HepG2 (cell line): ENCODE measurements around the gene ABCC1. TPM values are rescaled to one million over a fixed set of nuclear protein-coding genes. Genes with fewer than 3 reads are reported as not detected.

Experiments used
- ATAC-seq: fragments of 200-7000 bp; cut with Tn5 transposase; 3 replicates; pipeline ENCODE4 v1.9.1; 2020; ENCODE audit warnings: mild to moderate bottlenecking, moderate library complexity
- BruUV-seq: library from RNA; stranded (reverse); fragments of 400-500 nt; replicated peaks from 2 replicates; lab custom pipeline; 2021; lab: Mats Ljungman, UMichigan
- CTCF ChIA-PET: fragments of 300-600 bp; formaldehyde crosslinking; extraction: SDS; loops from one replicate; lab custom pipeline; 2021; ENCODE audit warnings: low total read pairs, inconsistent platforms, low intra/inter-chr PET ratio; lab: Yijun Ruan, JAX
- POLR2A ChIA-PET: fragments of 350-600 bp; sonication (Branson Sonifier 250); formaldehyde crosslinking; loops from one replicate; lab custom pipeline; 2020; ENCODE audit warnings: antibody characterized with exemption, inconsistent platforms; lab: Yijun Ruan, JAX
- DNase-seq: peaks from one replicate; pipeline ENCODE4 v3.0.0-alpha.2; 2015; ENCODE audit warnings: low spot score
- FAIRE-seq: peaks from 3 replicates; lab custom pipeline; 2011; peaks lifted over from hg19 to GRCh38; lab: Jason Lieb, UNC
- H2AFZ ChIP-seq: one replicate; pipeline ENCODE4 v1.6.1; 2011; ENCODE audit warnings: low read length, inconsistent platforms
- H3K27ac ChIP-seq: fragments of 300-600 bp; 3 replicates; pipeline ENCODE4 v1.8.0; 2011; ENCODE audit warnings: mixed run types, mild to moderate bottlenecking, mixed read lengths, low read length, inconsistent platforms; ENCODE audit not compliant: insufficient read depth; ENCODE audit errors: extremely low read length
- H3K27me3 ChIP-seq, 2 experiments: fragments of 200-600 bp in 1 of 2; 2 replicates in 1 of 2; 3 replicates in 1 of 2; pipeline versions ENCODE4 v1.6.0 to v1.8.0; 2011; ENCODE audit warnings: low read length in 2 of 2, mild to moderate bottlenecking in 2 of 2, moderate library complexity in 2 of 2, inconsistent platforms in 1 of 2; ENCODE audit not compliant: insufficient read depth in 2 of 2, control insufficient read depth in 1 of 2
- H3K36me3 ChIP-seq, 2 experiments: fragments of 200-600 bp in 1 of 2; replicated peaks in 1 of 2; 2 replicates in 1 of 2; 3 replicates in 1 of 2; pipeline versions ENCODE4 v1.5.1 to v1.8.0; 2011; ENCODE audit warnings: low read length in 2 of 2, inconsistent platforms in 1 of 2; ENCODE audit not compliant: insufficient read depth in 2 of 2, control insufficient read depth in 1 of 2
- H3K4me1 ChIP-seq: 2 replicates; pipeline ENCODE4 v1.5.1; 2012; ENCODE audit warnings: low read length, inconsistent platforms; ENCODE audit not compliant: insufficient read depth
- H3K4me2 ChIP-seq: 2 replicates; pipeline ENCODE4 v1.6.0; 2011; ENCODE audit warnings: low read depth, low read length, inconsistent platforms
- H3K4me3 ChIP-seq, 3 experiments: fragments of 200-600 bp in 1 of 3; sonication (generic), shearing (Covaris generic) in 1 of 3; replicated peaks in 1 of 3; 2 replicates each; pipeline ENCODE4 v1.5.1; 2011 to 2016; ENCODE audit warnings: low read length in 3 of 3, inconsistent platforms in 2 of 3, low read depth in 2 of 3, mild to moderate bottlenecking in 2 of 3, control low read depth in 1 of 3, mixed read lengths in 1 of 3; ENCODE audit not compliant: insufficient read depth in 1 of 3
- H3K79me2 ChIP-seq: one replicate; pipeline ENCODE4 v1.6.1; 2011; ENCODE audit warnings: low read length, inconsistent platforms; ENCODE audit not compliant: insufficient read depth
- H3K9ac ChIP-seq: 2 replicates; pipeline ENCODE4 v1.6.0; 2011; ENCODE audit warnings: mild to moderate bottlenecking, low read depth, low read length, inconsistent platforms; ENCODE audit not compliant: insufficient read depth
- H3K9me3 ChIP-seq: 2 replicates; pipeline ENCODE4 v1.5.1; 2012; ENCODE audit warnings: mild to moderate bottlenecking, low read length
- H4K20me1 ChIP-seq: 2 replicates; pipeline ENCODE4 v1.6.0; 2011; ENCODE audit warnings: inconsistent platforms, mild to moderate bottlenecking, low read length, moderate library complexity; ENCODE audit not compliant: insufficient read depth
- ADNP ChIP-seq: sonication (generic); formaldehyde crosslinking; IDR thresholded peaks from 2 replicates; pipeline ENCODE4 v1.4.0; 2020; ENCODE audit warnings: missing genetic modification reagents
- ELF4 ChIP-seq: sonication (generic); formaldehyde crosslinking; IDR thresholded peaks from 2 replicates; pipeline ENCODE4 v1.5.0; 2020; ENCODE audit warnings: missing genetic modification reagents, mild to moderate bottlenecking, moderate library complexity, borderline replicate concordance
- GATAD1 ChIP-seq: IDR thresholded peaks from 2 replicates; pipeline ENCODE4 v1.6.1; 2016; ENCODE audit warnings: missing genetic modification reagents, missing compliant biosample characterization
- IRX3 ChIP-seq: sonication (generic); formaldehyde crosslinking; IDR thresholded peaks from 2 replicates; pipeline ENCODE4 v1.8.1; 2023; ENCODE audit warnings: mild to moderate bottlenecking, low read depth, missing genetic modification reagents, borderline replicate concordance
- MAFG ChIP-seq: sonication (generic); formaldehyde crosslinking; IDR thresholded peaks from 2 replicates; pipeline ENCODE4 v1.5.1; 2020; ENCODE audit warnings: mild to moderate bottlenecking, missing genetic modification reagents
- PHF21A ChIP-seq: sonication (generic); formaldehyde crosslinking; IDR thresholded peaks from 2 replicates; pipeline ENCODE4 v1.5.0; 2020; ENCODE audit warnings: mild to moderate bottlenecking, missing genetic modification reagents
- POGZ ChIP-seq: sonication (generic); formaldehyde crosslinking; IDR thresholded peaks from 2 replicates; pipeline ENCODE4 v1.4.0; 2020; ENCODE audit warnings: mild to moderate bottlenecking, missing genetic modification reagents
- POLR2G ChIP-seq: fragments of 200-400 bp; formaldehyde crosslinking; IDR thresholded peaks from 2 replicates; pipeline ENCODE4 v1.6.1; 2018; ENCODE audit warnings: mild to moderate bottlenecking, low read depth, low read length, moderate library complexity
- RCOR2 ChIP-seq: IDR thresholded peaks from 2 replicates; pipeline ENCODE4 v1.6.1; 2016; ENCODE audit warnings: missing biosample characterization, missing genetic modification reagents
- RXRA ChIP-seq: sonication (generic); formaldehyde crosslinking; IDR thresholded peaks from 2 replicates; pipeline ENCODE4 v1.5.1; 2020; ENCODE audit warnings: missing genetic modification reagents
- TBX2 ChIP-seq: sonication (generic); formaldehyde crosslinking; IDR thresholded peaks from 2 replicates; pipeline ENCODE4 v1.5.0; 2020; ENCODE audit warnings: missing genetic modification reagents, mild to moderate bottlenecking, borderline replicate concordance
- TOE1 ChIP-seq: sonication (generic); formaldehyde crosslinking; IDR thresholded peaks from 2 replicates; pipeline ENCODE4 v1.4.0; 2020; ENCODE audit warnings: mild to moderate bottlenecking, missing genetic modification reagents
- XRCC5 ChIP-seq: fragments of 200-400 bp; formaldehyde crosslinking; optimal IDR thresholded peaks from 2 replicates; pipeline ENCODE3; 2017; ENCODE audit warnings: mild to moderate bottlenecking, low read length
- ZFX ChIP-seq: sonication (generic); formaldehyde crosslinking; IDR thresholded peaks from 2 replicates; pipeline ENCODE4 v1.4.0; 2020; ENCODE audit warnings: mild to moderate bottlenecking, low read depth, missing genetic modification reagents, moderate library complexity
- ZKSCAN5 ChIP-seq: sonication (generic); formaldehyde crosslinking; IDR thresholded peaks from 2 replicates; pipeline ENCODE4 v1.5.1; 2020; ENCODE audit warnings: mild to moderate bottlenecking, missing genetic modification reagents
- ZMYM3 ChIP-seq: sonication (generic); formaldehyde crosslinking; IDR thresholded peaks from 2 replicates; pipeline ENCODE4 v1.5.1; 2020; ENCODE audit warnings: mild to moderate bottlenecking, missing genetic modification reagents
- ZNF264 ChIP-seq: sonication (generic); formaldehyde crosslinking; IDR thresholded peaks from 2 replicates; pipeline ENCODE4 v1.4.0; 2020; ENCODE audit warnings: missing genetic modification reagents
- ZNF337 ChIP-seq: sonication (generic); formaldehyde crosslinking; IDR thresholded peaks from 2 replicates; pipeline ENCODE4 v1.5.1; 2020; ENCODE audit warnings: missing genetic modification reagents, low read depth, mild to moderate bottlenecking, borderline replicate concordance
- ZNF562 ChIP-seq: sonication (generic); formaldehyde crosslinking; IDR thresholded peaks from 2 replicates; pipeline ENCODE4 v1.8.0; 2022; ENCODE audit warnings: missing genetic modification reagents, borderline replicate concordance
- ZNF672 ChIP-seq: sonication (generic); formaldehyde crosslinking; IDR thresholded peaks from 2 replicates; pipeline ENCODE4 v1.8.1; 2022; ENCODE audit warnings: missing genetic modification reagents
- ZNF75D ChIP-seq: sonication (generic); formaldehyde crosslinking; IDR thresholded peaks from 2 replicates; pipeline ENCODE4 v1.8.1; 2023; ENCODE audit warnings: missing genetic modification reagents, mild to moderate bottlenecking, borderline replicate concordance
- WGBS: methylation state at CpG from one replicate; pipeline ENCODE4 v1.1.6; 2017; ENCODE audit warnings: low lambda C conversion rate; 5-methylcytosine and 5-hydroxymethylcytosine counted together
- in situ Hi-C: cut with HindIII; loops from 2 replicates; pipeline ENCODE4 v1.10.0; 2017; ENCODE audit warnings: low pct_unique_long_range_greater_than_20kb; ENCODE audit not compliant: extremely low pct_ligation_motif_present
- intact Hi-C: fragments of 100-400 bp; cut with micrococcal nuclease; formaldehyde crosslinking; loops from one replicate; pipeline ENCODE4 v1.10.0; 2022; ENCODE audit not compliant: unreplicated experiment
- polyA plus RNA-seq, 8 experiments: library from polyadenylated mRNA; depleted of rRNA in 3 of 8; stranded (reverse) in 7 of 8; unstranded in 1 of 8; fragments of >200 nt; fragmentation: Illumina TruSeq in 4 of 8; extraction: Trizol in 4 of 8; gene quantifications; 2 replicates each; pipeline versions ENCODE4 v1.2.1 to v1.2.3, GENCODE V29; 2011 to 2016; ENCODE audit warnings: low read depth in 4 of 8, missing spikeins in 1 of 8, mixed read lengths in 1 of 8; ENCODE audit not compliant: insufficient read depth in 1 of 8
- total RNA-seq, 5 experiments: library from RNA; depleted of rRNA; stranded (reverse); fragments of >200 nt; fragmentation: Illumina TruSeq; extraction: Trizol; gene quantifications; 2 replicates each; pipeline ENCODE4 v1.2.3, GENCODE V29; 2016; ENCODE audit warnings: low read depth in 1 of 5
- TF ChIP-seq, protein P1 (sequence below): sonication (generic); formaldehyde crosslinking; IDR thresholded peaks from 2 replicates; pipeline ENCODE4 v1.4.0; 2020; ENCODE audit warnings: missing genetic modification reagents, mild to moderate bottlenecking, borderline replicate concordance

The ABCC1 gene
- total and polyA plus RNA-seq, 2 of the 13 experiments (the other 11 are each of a cell fraction or from before 2014, with no cell fraction given), result 13.0 to 30.6 TPM

DNA sequence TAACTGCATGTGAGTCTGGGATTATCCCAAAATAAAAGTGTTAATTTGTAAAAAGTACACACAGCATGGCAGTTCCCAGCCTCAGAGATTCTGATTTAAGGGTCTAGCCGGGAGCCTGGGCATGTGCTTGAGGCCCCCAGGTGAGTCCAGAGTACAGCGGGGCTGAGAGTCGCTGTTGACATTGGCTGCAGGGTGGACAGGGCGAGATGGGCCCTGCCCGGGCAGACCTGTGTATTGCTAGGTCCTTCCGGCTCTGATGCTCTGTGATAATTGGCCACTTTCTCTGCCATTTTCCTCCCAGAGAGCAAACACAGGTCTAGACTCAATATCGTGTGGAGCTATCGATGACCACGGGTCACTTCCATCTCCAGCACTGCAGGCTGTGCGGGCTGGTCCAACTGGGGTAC lies 200.3 kb downstream of the ABCC1 start:
- intact Hi-C loops (no loop called here), in situ Hi-C loops (no loop called here)
- no peak overlapping the region for H3K9ac ChIP-seq
- DNase-seq, result peak; percentile 76
- H3K27ac ChIP-seq, result peak overlapping the region; percentile 60
- H3K9me3 ChIP-seq, result no peaks in the 10 kb centered on the region
- CTCF ChIA-PET, result no interaction called here
- no peaks in the 10 kb centered on the region for H4K20me1 ChIP-seq
- H3K4me3 ChIP-seq, result peak overlapping the region in 1 of 3 experiments; percentile 1; a peak in 1 of 6 replicates
- BruUV-seq, result no TSS peak
- peaks cover 19 to 33% of the 10 kb centered on the region in 2 experiments for H3K36me3 ChIP-seq
- 22% methylated on average over 9 of the region's 10 CpGs for WGBS
- no peak overlapping the region for H2AFZ ChIP-seq
- peak; percentile 77 for ATAC-seq
- H3K4me1 ChIP-seq, result peaks cover 49% of the 10 kb centered on the region
- POLR2A ChIA-PET, result interaction anchor here (0.5 to 1.5 kb wide), 3 partner anchors 10 to 18 kb away, joined by 4 to 6 read pairs (median 4); no protein-coding TSS in a partner anchor
- H3K27me3 ChIP-seq, result no peaks in the 10 kb centered on the region
- H3K79me2 ChIP-seq, result no peaks in the 10 kb centered on the region
- peak overlapping the region; percentile 26 for H3K4me2 ChIP-seq
- FAIRE-seq, result peak; percentile 88
- TF ChIP-seq TBX2 (CRISPR knock-in tag) (0 out of 2 replicates have a peak, but pooled peaks have one; percentile 35), ZNF337 (CRISPR knock-in tag) (peak; percentile 51; the same call in 1 of the 2 replicates), ADNP (CRISPR knock-in tag) (no peak), XRCC5 (peak; percentile 18), RCOR2 (CRISPR knock-in tag) (peak; percentile 57; the same call in 1 of the 2 replicates), PHF21A (CRISPR knock-in tag) (peak; percentile 92), POGZ (CRISPR knock-in tag) (no peak; the same call in 1 of the 2 replicates), POLR2G (peak; percentile 64; the same call in 1 of the 2 replicates), ZNF672 (CRISPR knock-in tag) (no peak), ZNF264 (CRISPR knock-in tag) (peak; percentile 78; the same call in 1 of the 2 replicates), ZMYM3 (CRISPR knock-in tag) (peak; percentile 80; the same call in 1 of the 2 replicates), ZNF562 (CRISPR knock-in tag) (no peak), GATAD1 (CRISPR knock-in tag) (peak; percentile 41; the same call in 1 of the 2 replicates), RXRA (CRISPR knock-in tag) (no peak), ZKSCAN5 (CRISPR knock-in tag) (no peak), ZNF75D (CRISPR knock-in tag) (no peak), ELF4 (CRISPR knock-in tag) (no peak), IRX3 (CRISPR knock-in tag) (peak; percentile 45; the same call in 1 of the 2 replicates), MAFG (CRISPR knock-in tag) (no peak), ZFX (CRISPR knock-in tag) (peak; percentile 82), TOE1 (peak; percentile 59; the same call in 1 of the 2 replicates)
- TF ChIP-seq, protein P1, sequence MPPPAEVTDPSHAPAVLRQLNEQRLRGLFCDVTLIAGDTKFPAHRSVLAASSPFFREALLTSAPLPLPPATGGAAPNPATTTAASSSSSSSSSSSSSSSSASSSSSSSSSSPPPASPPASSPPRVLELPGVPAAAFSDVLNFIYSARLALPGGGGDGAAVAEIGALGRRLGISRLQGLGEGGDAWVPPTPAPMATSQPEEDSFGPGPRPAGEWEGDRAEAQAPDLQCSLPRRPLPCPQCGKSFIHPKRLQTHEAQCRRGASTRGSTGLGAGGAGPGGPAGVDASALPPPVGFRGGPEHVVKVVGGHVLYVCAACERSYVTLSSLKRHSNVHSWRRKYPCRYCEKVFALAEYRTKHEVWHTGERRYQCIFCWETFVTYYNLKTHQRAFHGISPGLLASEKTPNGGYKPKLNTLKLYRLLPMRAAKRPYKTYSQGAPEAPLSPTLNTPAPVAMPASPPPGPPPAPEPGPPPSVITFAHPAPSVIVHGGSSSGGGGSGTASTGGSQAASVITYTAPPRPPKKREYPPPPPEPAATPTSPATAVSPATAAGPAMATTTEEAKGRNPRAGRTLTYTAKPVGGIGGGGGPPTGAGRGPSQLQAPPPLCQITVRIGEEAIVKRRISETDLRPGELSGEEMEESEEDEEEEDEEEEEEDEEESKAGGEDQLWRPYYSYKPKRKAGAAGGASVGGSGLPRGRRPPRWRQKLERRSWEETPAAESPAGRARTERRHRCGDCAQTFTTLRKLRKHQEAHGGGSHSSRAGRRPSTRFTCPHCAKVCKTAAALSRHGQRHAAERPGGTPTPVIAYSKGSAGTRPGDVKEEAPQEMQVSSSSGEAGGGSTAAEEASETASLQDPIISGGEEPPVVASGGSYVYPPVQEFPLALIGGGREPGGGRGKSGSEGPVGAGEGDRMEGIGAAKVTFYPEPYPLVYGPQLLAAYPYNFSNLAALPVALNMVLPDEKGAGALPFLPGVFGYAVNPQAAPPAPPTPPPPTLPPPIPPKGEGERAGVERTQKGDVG (CRISPR knock-in tag), result 0 out of 2 replicates have a peak, but pooled peaks have one; percentile 53
